IMR-90 (cell line): Measurements from ENCODE around the gene FBXO41. TPM values are rescaled to one million over a fixed set of nuclear protein-coding genes. Genes with fewer than 3 reads are reported as not detected.

Experiments used
- ATAC-seq: fragments of 200-7000 bp; cut with Tn5 transposase; 2 replicates; pipeline ENCODE4 v1.9.1; 2020; ENCODE audit warnings: low read depth, mild to moderate bottlenecking, moderate library complexity
- BruUV-seq: library from RNA; stranded (reverse); fragments of 400-500 nt; replicated peaks from 2 replicates; lab custom pipeline; 2021; lab: Mats Ljungman, UMichigan
- CTCF ChIA-PET: fragments of 300-600 bp; formaldehyde crosslinking; extraction: SDS; loops from one replicate; lab custom pipeline; 2021; ENCODE audit warnings: antibody characterized with exemption; lab: Yijun Ruan, JAX
- POLR2A ChIA-PET: fragments of 300-600 bp; sonication (Branson Sonifier 250); formaldehyde crosslinking; loops from one replicate; lab custom pipeline; 2022; ENCODE audit warnings: antibody characterized with exemption; ENCODE audit not compliant: unreplicated experiment; lab: Charles Lee
- DNase-seq: peaks from one replicate; pipeline ENCODE4 v3.0.0; 2013
- H2AFZ ChIP-seq: replicated peaks from 2 replicates; pipeline ENCODE3; 2013; ENCODE audit warnings: low read length, mild to moderate bottlenecking; ENCODE audit not compliant: poor library complexity
- H2AK5ac ChIP-seq: 2 replicates; pipeline ENCODE4 v1.6.1; 2013; ENCODE audit warnings: low read depth, low read length, inconsistent platforms
- H2AK9ac ChIP-seq: replicated peaks from 2 replicates; pipeline ENCODE3; 2013; ENCODE audit warnings: mild to moderate bottlenecking, low read depth, low read length, moderate library complexity; ENCODE audit not compliant: poor library complexity
- H2BK120ac ChIP-seq: 2 replicates; pipeline ENCODE4 v1.6.1; 2013; ENCODE audit warnings: low read depth, low read length, inconsistent platforms
- H2BK15ac ChIP-seq: 3 replicates; pipeline ENCODE4 v1.6.1; 2013; ENCODE audit warnings: low read depth, low read length, inconsistent platforms
- H2BK20ac ChIP-seq: 2 replicates; pipeline ENCODE4 v1.6.1; 2013; ENCODE audit warnings: low read depth, mild to moderate bottlenecking, inconsistent platforms, low read length, moderate library complexity
- H2BK5ac ChIP-seq: 2 replicates; pipeline ENCODE4 v1.6.1; 2013; ENCODE audit warnings: mild to moderate bottlenecking, low read depth, low read length, inconsistent platforms; ENCODE audit not compliant: poor library complexity, severe bottlenecking
- H3K14ac ChIP-seq: replicated peaks from 2 replicates; pipeline ENCODE4 v1.6.1; 2013; ENCODE audit warnings: low read depth, low read length, inconsistent platforms
- H3K18ac ChIP-seq: 2 replicates; pipeline ENCODE4 v1.6.1; 2013; ENCODE audit warnings: low read depth, low read length, control low read depth
- H3K23ac ChIP-seq: 2 replicates; pipeline ENCODE4 v1.6.1; 2013; ENCODE audit warnings: low read depth, low read length, inconsistent platforms
- H3K27ac ChIP-seq: 2 replicates; pipeline ENCODE4 v1.5.1; 2013; ENCODE audit warnings: mild to moderate bottlenecking, control low read depth, low read length; ENCODE audit not compliant: insufficient read depth
- H3K27me3 ChIP-seq: 2 replicates; pipeline ENCODE4 v1.6.1; 2013; ENCODE audit warnings: low read length; ENCODE audit not compliant: control insufficient read depth, insufficient read depth
- H3K36me3 ChIP-seq: 2 replicates; pipeline ENCODE4 v1.6.1; 2013; ENCODE audit warnings: low read length, mixed read lengths; ENCODE audit not compliant: control insufficient read depth, insufficient read depth
- H3K4ac ChIP-seq: 2 replicates; pipeline ENCODE4 v1.6.1; 2013; ENCODE audit warnings: low read depth, low read length, inconsistent platforms
- H3K4me1 ChIP-seq: 2 replicates; pipeline ENCODE4 v1.6.1; 2013; ENCODE audit warnings: low read length, mixed read lengths; ENCODE audit not compliant: control insufficient read depth, insufficient read depth
- H3K4me2 ChIP-seq: 2 replicates; pipeline ENCODE4 v1.6.1; 2013; ENCODE audit warnings: low read depth, mild to moderate bottlenecking, control low read depth, low read length, moderate library complexity
- H3K4me3 ChIP-seq: 2 replicates; pipeline ENCODE4 v1.5.1; 2013; ENCODE audit warnings: low read depth, mild to moderate bottlenecking, control low read depth, low read length, moderate library complexity; ENCODE audit not compliant: insufficient read depth
- H3K56ac ChIP-seq: 2 replicates; pipeline ENCODE4 v1.6.1; 2013; ENCODE audit warnings: low read length, inconsistent platforms; ENCODE audit not compliant: insufficient read depth; ENCODE audit errors: extremely low read depth
- H3K79me1 ChIP-seq, 2 experiments: 2 replicates each; pipeline ENCODE4 v1.6.1; 2013; ENCODE audit warnings: low read length in 2 of 2, inconsistent platforms in 1 of 2, low read depth in 1 of 2
- H3K9ac ChIP-seq: 2 replicates; pipeline ENCODE4 v1.6.1; 2013; ENCODE audit warnings: low read depth, low read length, control low read depth
- H3K9me1 ChIP-seq: 2 replicates; pipeline ENCODE4 v1.6.1; 2013; ENCODE audit warnings: low read length, inconsistent platforms; ENCODE audit not compliant: insufficient read depth
- H3K9me3 ChIP-seq: 2 replicates; pipeline ENCODE4 v1.6.1; 2013; ENCODE audit warnings: low read length; ENCODE audit not compliant: control insufficient read depth, insufficient read depth
- H4K20me1 ChIP-seq: 2 replicates; pipeline ENCODE4 v1.6.1; 2013; ENCODE audit warnings: low read length, inconsistent platforms; ENCODE audit not compliant: insufficient read depth
- H4K5ac ChIP-seq: 2 replicates; pipeline ENCODE4 v1.6.1; 2013; ENCODE audit warnings: mild to moderate bottlenecking, low read depth, low read length, control low read depth
- H4K8ac ChIP-seq, 2 experiments: 2 replicates each; pipeline ENCODE4 v1.6.1; 2013; ENCODE audit warnings: low read depth in 2 of 2, low read length in 2 of 2, control low read depth in 1 of 2, inconsistent platforms in 1 of 2
- H4K91ac ChIP-seq: 2 replicates; pipeline ENCODE4 v1.6.1; 2013; ENCODE audit warnings: low read depth, low read length, inconsistent platforms; ENCODE audit not compliant: insufficient read depth
- CTCF ChIP-seq: conservative IDR thresholded peaks from 2 replicates; pipeline ENCODE4 v1.5.1; 2012; ENCODE audit warnings: mild to moderate bottlenecking, low read depth, low read length, improper control_type of control experiment
- ELK1 ChIP-seq: fragments of 150-350 bp; IDR thresholded peaks from 2 replicates; pipeline ENCODE4 v1.6.1; 2016; ENCODE audit warnings: low read depth, mild to moderate bottlenecking, low read length, moderate library complexity, borderline replicate concordance
- RAD21 ChIP-seq: IDR thresholded peaks from 2 replicates; pipeline ENCODE4 v1.6.1; 2012; ENCODE audit warnings: low read length, improper control_type of control experiment
- RCOR1 ChIP-seq: IDR thresholded peaks from 2 replicates; pipeline ENCODE4 v1.6.1; 2012; ENCODE audit warnings: mild to moderate bottlenecking, low read length, improper control_type of control experiment; ENCODE audit not compliant: insufficient replicate concordance
- RFX5 ChIP-seq: IDR thresholded peaks from 2 replicates; pipeline ENCODE4 v1.8.0; 2012; ENCODE audit warnings: low read depth, mild to moderate bottlenecking, low read length, moderate library complexity
- WGBS, 2 experiments: methylation state at CpG; one replicate each; pipeline versions ENCODE4 v1.1.5 to v1.1.7; 2013; ENCODE audit warnings: missing lambda C conversion rate in 2 of 2; ENCODE audit not compliant: insufficient read length in 1 of 2; ENCODE audit errors: extremely low coverage in 2 of 2; 5-methylcytosine and 5-hydroxymethylcytosine counted together
- dilution Hi-C: fragments of 300-500 bp; cut with HindIII; formaldehyde crosslinking; loops from one replicate; pipeline ENCODE4 v1.14.3; 2018; ENCODE audit warnings: low sequenced_read_pairs; ENCODE audit not compliant: unreplicated experiment
- in situ Hi-C: fragments of 300-500 bp; cut with MboI; formaldehyde crosslinking; loops from 3 replicates; pipeline ENCODE4 v1.14.3; 2019; ENCODE audit warnings: low sequenced_read_pairs, inconsistent platforms, mixed read lengths
- intact Hi-C: fragments of 100-400 bp; cut with micrococcal nuclease; formaldehyde crosslinking; loops from 2 replicates; pipeline ENCODE4 v1.10.0; 2022
- polyA plus RNA-seq, 3 experiments: library from polyadenylated mRNA; depleted of rRNA; stranded (reverse); fragments of >200 nt; gene quantifications; 2 replicates each; pipeline ENCODE4 v1.2.3, GENCODE V29; 2012; ENCODE audit warnings: low replicate concordance in 1 of 3
- total RNA-seq: library from RNA; depleted of rRNA; stranded (reverse); fragments of >200 nt; gene quantifications from 2 replicates; pipeline ENCODE4 v1.2.3, GENCODE V29; 2012

FBXO41 gene
- total and polyA plus RNA-seq, 2 of the 4 experiments (the other 2 are of a cell fraction) = 0.54 to 3.7 TPM

GRCh38 chr2:73262108-73262651, 22.1 kb downstream of the FBXO41 start:
- Histone ChIP-seq H3K36me3 (peaks cover 5% of the 10 kb centered on the region), H3K56ac (no peak overlapping the region), H3K9me3 (no peaks in the 10 kb centered on the region), H3K4ac (no peak overlapping the region), H4K20me1 (0 out of 2 replicates have a peak, but pooled peaks cover 5% of the 10 kb centered on the region), H3K14ac (no peak overlapping the region), H3K27ac (no peak overlapping the region), H3K9me1 (peaks cover 5% of the 10 kb centered on the region; the same call in 1 of the 2 replicates), H2BK120ac (no peak overlapping the region), H4K8ac (no peak overlapping the region), H4K5ac (no peak overlapping the region), H3K27me3 (0 out of 2 replicates have a peak, but pooled peaks cover 2% of the 10 kb centered on the region), H2BK15ac (no peak overlapping the region), H3K4me3 (no peak overlapping the region), H4K91ac (no peak overlapping the region), H3K9ac (no peak overlapping the region), H2AK5ac (no peak overlapping the region), H3K23ac (no peak overlapping the region), H3K79me1 (no peaks in the 10 kb centered on the region), H3K18ac (no peak overlapping the region), H3K4me1 (no peaks in the 10 kb centered on the region), H2AFZ (no peak overlapping the region), H2AK9ac (no peak overlapping the region), H2BK5ac (no peak overlapping the region), H2BK20ac (no peak overlapping the region), H3K4me2 (no peak overlapping the region)
- no peak for TF ChIP-seq ELK1
- no peak for TF ChIP-seq RFX5
- TF ChIP-seq CTCF = no peak
- TF ChIP-seq RCOR1 = no peak
- no peak for TF ChIP-seq RAD21
- dilution Hi-C loops (no loop called here), in situ Hi-C loops (no loop called here), intact Hi-C loops (loop anchor here (5.0 kb wide), 1 partner anchor 100 kb away; no protein-coding TSS in a partner anchor)
- CTCF ChIA-PET = no interaction called here
- no peak for DNase-seq
- no peak for ATAC-seq
- POLR2A ChIA-PET = no interaction called here
- no TSS peak for BruUV-seq
- WGBS, 2 experiments = no CpG with 5 or more reads among the region's 4 CpGs
